Measurements from ENCODE around the gene CLDN3.
"Not testable (repeated sequence)": the region's sequence is repeated elsewhere in the genome, so short reads cannot be mapped to it uniquely, and the experiment has no call there.

CLDN3 gene

GRCh38 chr7:73736885-73737284, 33.2 kb downstream of the CLDN3 start:
- DNase-seq (ENCODE audit: low read depth, low spot score) = no peak

GRCh38 chr7:73735528-73735905, 34.6 kb downstream of the CLDN3 start:
- DNase-seq (ENCODE audit: low read depth, low spot score) = no peak

GRCh38 chr7:73734619-73735527, 35.2 kb downstream of the CLDN3 start:
- peak; percentile 72 for DNase-seq (ENCODE audit: low read depth, low spot score)

GRCh38 chr7:73732397-73732796, 37.7 kb downstream of the CLDN3 start:
- DNase-seq (ENCODE audit: low read depth, low spot score) = no peak

DNA sequence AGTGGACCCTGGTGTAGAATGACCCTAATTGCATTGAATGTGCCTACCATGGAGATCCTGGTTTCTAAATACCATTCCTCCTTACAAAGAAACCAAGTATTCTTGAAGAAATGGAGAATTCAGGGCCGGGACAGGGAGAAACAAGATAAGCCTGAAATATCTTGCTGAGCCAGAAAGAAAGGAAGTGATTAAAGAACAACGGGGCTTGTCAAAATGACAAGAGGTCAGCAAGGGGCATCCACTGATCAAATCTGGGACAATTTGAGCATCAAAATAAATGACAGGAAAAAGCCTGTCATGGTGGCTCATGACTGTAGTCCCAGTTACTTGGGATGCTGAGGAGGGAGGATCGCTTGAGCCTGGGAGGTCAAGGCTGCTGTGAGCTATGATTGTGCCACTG, 39.6 kb downstream of the CLDN3 start:
- no peak for DNase-seq (ENCODE audit: low read depth, low spot score)

DNA sequence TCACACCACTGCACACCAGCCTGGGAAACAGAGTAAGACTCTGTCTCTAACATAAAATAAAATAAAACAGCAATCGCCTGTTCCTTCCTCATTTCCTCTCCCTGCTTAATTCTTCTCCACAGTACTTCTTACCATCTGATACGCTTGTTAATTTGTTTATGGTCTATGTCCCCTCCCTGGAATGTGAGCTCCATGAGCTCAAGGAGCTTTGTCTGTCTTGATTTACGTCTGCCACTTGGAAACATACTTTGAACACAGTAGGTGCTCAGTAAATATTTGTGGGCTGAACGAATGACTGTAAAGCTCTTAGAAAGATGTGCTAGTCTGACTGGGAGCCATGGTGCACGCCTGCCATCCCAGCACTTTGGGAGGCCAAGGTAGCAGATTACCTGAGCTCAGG, 41.5 kb downstream of the CLDN3 start:
- DNase-seq (ENCODE audit: low read depth, low spot score) = no peak

DNA sequence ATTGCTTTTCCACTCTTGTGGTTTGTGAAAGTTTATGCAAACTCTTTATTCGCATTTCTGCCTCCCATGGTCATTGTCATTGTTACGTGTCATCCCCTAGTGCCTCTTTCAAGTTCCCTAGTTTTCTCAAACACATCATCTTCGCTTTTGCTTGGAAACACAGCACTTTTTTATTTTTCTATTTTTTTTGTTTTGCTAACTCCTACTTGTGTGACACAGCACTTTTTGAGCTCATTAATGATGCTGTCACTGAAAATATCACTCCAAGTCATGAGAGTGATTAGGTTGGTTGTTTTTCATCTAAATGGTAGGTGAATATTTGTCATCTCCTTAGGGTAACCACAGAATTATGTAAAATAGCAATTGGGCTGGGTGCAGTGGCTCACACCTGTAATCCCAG, 42.1 kb downstream of the CLDN3 start:
- no peak for DNase-seq (ENCODE audit: low read depth, low spot score)

- DNase-seq (ENCODE audit: low read depth, low spot score) = no peak
Measured at GRCh38 chr7:73726083-73726466, 44.0 kb downstream of the CLDN3 start.

- DNase-seq (ENCODE audit: low read depth, low spot score) = no peak
Measured at GRCh38 chr7:73723813-73724212, 46.3 kb downstream of the CLDN3 start.

DNA sequence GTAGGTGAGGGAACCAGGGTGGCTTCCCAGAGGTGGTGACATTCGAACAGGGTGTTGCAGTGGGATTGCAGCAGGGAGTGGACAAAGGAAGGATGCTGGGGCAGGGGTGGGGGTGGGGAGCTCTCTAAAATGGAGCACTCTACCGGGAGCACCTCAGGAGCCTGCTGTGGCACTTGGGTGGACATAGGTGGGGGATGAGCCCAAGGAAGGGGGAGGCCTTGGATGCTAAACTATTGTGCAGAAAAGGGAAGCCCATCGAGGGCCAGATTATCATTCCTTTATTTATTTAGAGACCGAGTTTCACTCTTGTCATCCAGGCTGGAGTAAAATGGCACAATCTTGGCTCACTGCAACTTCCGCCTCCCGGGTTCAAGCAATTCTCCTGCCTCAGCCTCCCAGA, 47.3 kb downstream of the CLDN3 start:
- no peak for DNase-seq (ENCODE audit: low read depth, low spot score)

DNA sequence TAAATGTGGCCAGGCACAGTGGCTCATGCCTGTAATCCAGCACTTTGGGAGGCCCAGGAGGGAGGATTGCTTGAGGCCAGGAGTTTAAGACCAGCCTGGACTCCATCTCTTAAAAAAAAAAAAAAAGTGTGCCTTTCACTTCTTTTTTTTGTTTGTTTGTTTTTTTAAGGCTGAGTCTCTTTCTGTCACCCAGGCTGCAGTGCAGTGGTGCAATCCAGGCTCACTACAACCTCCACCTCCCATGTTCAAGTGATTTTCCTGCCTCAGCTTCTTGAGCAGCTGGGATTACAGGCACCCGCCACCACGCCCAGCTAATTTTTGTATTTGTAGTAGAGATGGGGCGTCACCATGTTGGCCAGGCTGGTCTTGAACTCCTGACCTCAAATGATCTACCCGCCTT, 47.9 kb downstream of the CLDN3 start:
- DNase-seq (ENCODE audit: low read depth, low spot score) = not testable (repeated sequence)

DNA sequence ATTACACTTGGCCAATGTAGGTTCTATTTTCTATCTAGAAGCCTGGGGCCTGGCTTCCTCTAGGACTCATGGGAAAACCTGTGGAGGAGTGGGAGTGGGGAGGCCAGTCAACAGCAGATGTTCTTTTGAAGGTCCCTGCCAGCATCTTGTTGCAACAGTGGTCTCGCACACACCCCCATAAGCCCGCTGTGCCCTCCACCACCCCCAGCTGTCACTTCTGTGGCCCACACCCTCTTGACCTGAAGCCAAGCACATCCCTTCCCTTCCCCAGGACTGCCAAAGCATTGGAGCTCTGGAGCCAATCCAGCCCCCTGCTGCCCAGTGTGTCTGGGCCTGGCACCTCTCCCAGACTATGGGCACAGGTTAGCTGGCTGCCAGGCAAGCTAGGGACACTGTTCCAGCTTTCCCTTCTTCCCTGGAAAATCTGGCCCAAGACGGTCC, 48.7 kb downstream of the CLDN3 start:
- no peak for DNase-seq (ENCODE audit: low read depth, low spot score)

GRCh38 chr7:73720443-73720842, 49.6 kb downstream of the CLDN3 start:
- not testable (repeated sequence) for DNase-seq (ENCODE audit: low read depth, low spot score)

GRCh38 chr7:73719806-73720169, 50.3 kb downstream of the CLDN3 start:
- DNase-seq (ENCODE audit: low read depth, low spot score) = no peak
